Upper lobe of left lung (tissue), 4 donors: ENCODE results near the gene SIDT1.

ENCODE experiments used
- CTCF ChIP-seq, 6 experiments: fragments of 450-650 bp in 4 of 6; fragments of 200-600 bp in 2 of 6; sonication (generic) in 2 of 6; IDR thresholded peaks; one replicate each; pipeline ENCODE4 v1.5.1; 2016 to 2019; ENCODE audit warnings: antibody characterized with exemption in 6 of 6
- EP300 ChIP-seq, 4 donors: sonication (generic); formaldehyde crosslinking; IDR thresholded peaks; one replicate each; pipeline ENCODE4 v1.5.1; 2017; ENCODE audit warnings: antibody characterized with exemption in 4 of 4, control low read depth in 2 of 4
- POLR2AphosphoS5 ChIP-seq, 2 donors: sonication (generic); formaldehyde crosslinking; IDR thresholded peaks; one replicate each; pipeline ENCODE4 v1.5.1; 2017; ENCODE audit warnings: antibody characterized with exemption in 2 of 2

DNA sequence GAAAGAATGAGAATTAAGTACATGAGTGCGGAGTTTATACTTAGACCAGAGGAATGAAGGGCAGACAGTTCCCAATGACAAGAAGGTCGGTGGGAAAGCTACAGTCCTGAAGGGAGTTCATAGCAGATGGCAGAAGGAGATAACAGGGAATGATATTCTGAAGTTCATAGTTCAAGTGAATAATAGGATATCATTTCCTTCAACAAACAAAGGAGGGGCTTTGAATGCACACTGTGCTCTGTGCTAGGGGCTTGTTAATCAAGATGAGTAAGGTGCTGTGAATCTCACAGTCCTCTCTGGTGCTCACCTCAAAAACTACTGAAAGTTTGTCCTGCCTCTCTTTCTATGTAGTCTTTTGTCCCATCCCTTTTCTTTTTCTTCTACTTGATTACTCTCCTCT lies 41.9 kb downstream of the SIDT1 start:
- no peak for TF ChIP-seq CTCF (IDR thresholded peaks at IDR 0.05)
- no peak for TF ChIP-seq POLR2AphosphoS5 (IDR thresholded peaks at IDR 0.05)
- TF ChIP-seq EP300 (IDR thresholded peaks at IDR 0.05): no peak
